Skeletal muscle satellite cell (primary cell): ENCODE measurements around the gene KCTD8. TPM values are rescaled to one million over a fixed set of nuclear protein-coding genes. Genes with fewer than 3 reads are reported as not detected.

Experiments used
- H3K27me3 ChIP-seq: 2 replicates; pipeline ENCODE4 v1.7.0; 2013; ENCODE audit warnings: low read length; ENCODE audit not compliant: control insufficient read depth, insufficient read depth
- H3K36me3 ChIP-seq: 2 replicates; pipeline ENCODE4 v1.7.0; 2013; ENCODE audit warnings: mild to moderate bottlenecking, control low read depth, low read length; ENCODE audit not compliant: insufficient read depth
- H3K4me1 ChIP-seq: 2 replicates; pipeline ENCODE4 v1.7.0; 2013; ENCODE audit warnings: low read length; ENCODE audit not compliant: control insufficient read depth, insufficient read depth
- H3K4me2 ChIP-seq: 2 replicates; pipeline ENCODE4 v1.7.0; 2013; ENCODE audit warnings: mild to moderate bottlenecking, low read length
- H3K4me3 ChIP-seq: 2 replicates; pipeline ENCODE4 v1.7.0; 2013; ENCODE audit warnings: low read length
- H3K9ac ChIP-seq: 2 replicates; pipeline ENCODE4 v1.7.0; 2013; ENCODE audit warnings: mild to moderate bottlenecking, low read depth, low read length, moderate library complexity
- H3K9me3 ChIP-seq: replicated peaks from 2 replicates; pipeline ENCODE4 v1.7.0; 2013; ENCODE audit warnings: mild to moderate bottlenecking, control low read depth, low read length
- total RNA-seq: library from RNA; depleted of rRNA; stranded (reverse); fragments of >200 nt; gene quantifications from 2 replicates; pipeline ENCODE4 v1.2.3, GENCODE V29; 2012; rRNA removed

KCTD8 gene
- total RNA-seq: 0.25 and 0.44 TPM in 2 replicates

DNA sequence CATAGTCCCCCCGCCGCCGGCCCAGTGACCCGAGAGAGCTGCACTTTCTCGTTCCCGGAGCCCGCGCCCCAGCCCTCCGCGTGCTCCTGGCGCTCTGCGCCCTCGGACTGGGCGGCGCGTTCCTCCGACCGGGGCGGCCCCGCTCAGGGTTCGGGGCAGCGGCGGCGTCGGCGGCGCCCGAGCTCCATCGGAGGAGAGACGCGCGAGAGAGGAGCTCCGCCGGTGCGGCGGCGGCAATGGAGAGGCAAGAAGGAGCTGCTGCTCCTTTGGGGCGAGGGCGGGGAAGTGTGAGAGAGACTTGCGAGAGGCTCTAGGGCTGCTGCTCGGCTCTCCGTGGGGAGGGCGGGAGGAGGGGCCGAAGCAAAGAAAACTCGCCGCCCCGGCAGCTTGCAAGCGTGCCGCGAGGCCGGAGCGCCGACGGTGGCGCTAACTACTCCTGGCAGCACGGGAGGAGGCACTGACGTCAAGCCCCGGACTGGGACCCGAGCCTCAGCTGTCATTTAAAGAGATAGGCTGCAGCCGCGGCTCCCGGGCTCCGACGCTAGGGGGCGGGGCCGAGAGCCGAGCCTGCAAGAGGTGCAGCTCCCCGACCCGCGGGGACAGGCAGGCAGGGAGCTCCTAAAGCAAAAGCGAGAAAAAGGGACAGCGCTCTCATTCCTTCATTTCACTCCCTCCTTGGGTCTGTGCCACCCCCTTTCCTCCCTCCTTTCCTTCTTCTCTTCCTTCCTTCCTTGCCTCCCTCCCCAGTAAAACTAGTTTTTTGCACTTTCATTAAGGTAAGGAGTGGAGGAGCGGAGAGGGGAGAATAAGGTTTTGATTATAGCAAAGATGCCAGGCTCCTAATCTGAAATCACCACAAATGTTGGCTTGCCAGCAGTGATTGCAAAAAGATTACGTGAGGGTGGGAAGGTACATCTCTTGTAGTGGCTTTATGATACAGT, at the start of gene KCTD8:
Gene KCTD8, minus strand, starts transcription at position 289 of the 941 bp plus-strand sequence.
- Histone ChIP-seq H3K9me3 (no peaks in the 10 kb centered on the region), H3K4me3 (peak within 1 kb of the TSS; percentile 78), H3K36me3 (no peaks in the 10 kb centered on the region), H3K9ac (peak within 1 kb of the TSS; percentile 74), H3K4me2 (peak within 1 kb of the TSS; percentile 98), H3K4me1 (peaks cover 3% of the 10 kb centered on the region), H3K27me3 (peaks cover 28% of the 10 kb centered on the region)

DNA sequence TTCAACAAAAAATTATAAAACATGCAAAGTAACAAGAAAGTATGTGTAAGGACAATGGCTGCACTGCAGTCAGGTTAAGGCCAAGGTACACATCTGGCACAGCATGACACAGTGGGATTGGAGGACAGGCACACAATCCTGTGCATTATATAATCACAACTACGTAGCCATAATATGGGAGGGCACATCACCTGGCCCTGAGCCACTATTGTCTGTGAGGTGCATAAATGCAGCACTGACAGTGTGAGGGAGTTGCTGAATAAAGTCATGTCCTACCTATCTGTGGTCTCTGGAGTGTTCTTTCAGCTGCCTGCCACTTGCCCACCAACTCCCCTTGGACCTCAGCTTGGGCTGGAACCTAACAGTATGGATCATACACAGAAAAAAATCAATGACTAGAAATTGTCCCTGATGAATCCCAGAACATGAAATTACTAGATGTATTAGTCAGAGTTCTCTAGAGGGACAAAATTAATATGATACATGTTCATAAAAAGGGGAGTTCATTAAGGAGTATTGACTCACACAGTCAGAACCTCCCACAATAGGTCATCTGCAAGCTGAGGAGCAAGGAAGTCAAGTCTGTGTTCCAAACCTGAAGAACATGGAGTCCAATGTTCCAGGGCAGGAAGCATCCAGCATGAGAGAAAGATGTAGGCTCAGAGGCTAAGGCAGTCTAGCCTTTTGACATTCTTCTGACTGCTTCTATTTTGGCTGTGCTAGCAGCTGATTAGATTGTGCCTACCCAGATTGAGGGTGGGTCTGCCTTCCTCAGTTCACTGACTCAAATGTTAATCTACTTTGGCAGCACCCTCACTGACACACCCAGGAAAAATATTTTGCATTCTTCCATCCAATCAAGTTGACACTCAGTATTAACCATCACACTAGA, 46.4 kb upstream of the KCTD8 start:
- no peaks in the 10 kb centered on the region for H3K9me3 ChIP-seq
- no peaks in the 10 kb centered on the region for H3K4me1 ChIP-seq
- no peak overlapping the region for H3K4me2 ChIP-seq
- no peaks in the 10 kb centered on the region for H3K27me3 ChIP-seq
- no peaks in the 10 kb centered on the region for H3K36me3 ChIP-seq
- no peak overlapping the region for H3K9ac ChIP-seq
- H3K4me3 ChIP-seq: no peak overlapping the region

DNA sequence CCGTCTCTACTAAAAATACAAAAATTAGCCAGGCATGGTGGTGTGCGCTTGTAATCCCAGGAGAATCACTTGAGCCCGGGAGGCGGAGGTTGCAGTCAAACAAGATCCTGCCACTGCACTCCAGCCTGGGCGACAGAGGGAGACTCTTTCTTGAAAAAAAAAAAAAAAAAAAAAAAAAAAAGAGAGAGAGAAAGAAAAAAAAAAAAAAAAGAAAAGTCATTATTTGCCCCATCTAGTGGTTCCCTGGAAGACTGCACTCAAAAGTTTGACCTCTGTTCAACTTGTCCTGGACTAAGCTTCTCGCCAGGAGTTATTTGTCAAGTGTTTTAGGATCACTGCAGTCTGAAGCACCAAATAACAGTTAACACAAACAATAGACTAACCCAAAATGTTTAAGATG, 45.3 kb upstream of the KCTD8 start:
- H3K4me2 ChIP-seq: no peak overlapping the region
- no peaks in the 10 kb centered on the region for H3K4me1 ChIP-seq
- H3K4me3 ChIP-seq: no peak overlapping the region
- H3K27me3 ChIP-seq: no peaks in the 10 kb centered on the region
- H3K9me3 ChIP-seq: no peaks in the 10 kb centered on the region
- H3K36me3 ChIP-seq: no peaks in the 10 kb centered on the region
- H3K9ac ChIP-seq: no peak overlapping the region

DNA sequence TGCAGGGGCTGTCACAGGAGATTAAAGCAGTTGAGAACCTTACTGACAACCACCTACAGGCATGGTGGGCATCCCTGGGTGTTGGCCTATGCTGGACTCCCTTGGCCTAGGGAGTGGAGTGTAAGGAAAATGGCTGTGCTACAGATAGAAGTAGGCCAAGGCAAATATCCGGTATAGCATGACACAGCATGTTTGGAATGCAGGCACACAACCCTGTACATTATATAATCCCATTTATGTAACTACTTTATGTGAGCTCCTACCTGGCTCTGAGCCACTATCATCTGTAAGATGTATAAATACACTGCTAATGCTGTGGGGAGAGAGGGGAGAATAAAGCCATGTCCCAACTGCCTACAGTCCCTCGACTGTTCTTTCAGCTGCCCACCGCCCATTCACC, 38.7 kb upstream of the KCTD8 start:
- H3K27me3 ChIP-seq: no peaks in the 10 kb centered on the region
- H3K4me3 ChIP-seq: no peak overlapping the region
- H3K4me2 ChIP-seq: no peak overlapping the region
- H3K9me3 ChIP-seq: no peaks in the 10 kb centered on the region
- no peaks in the 10 kb centered on the region for H3K4me1 ChIP-seq
- H3K36me3 ChIP-seq: no peaks in the 10 kb centered on the region
- no peak overlapping the region for H3K9ac ChIP-seq

DNA sequence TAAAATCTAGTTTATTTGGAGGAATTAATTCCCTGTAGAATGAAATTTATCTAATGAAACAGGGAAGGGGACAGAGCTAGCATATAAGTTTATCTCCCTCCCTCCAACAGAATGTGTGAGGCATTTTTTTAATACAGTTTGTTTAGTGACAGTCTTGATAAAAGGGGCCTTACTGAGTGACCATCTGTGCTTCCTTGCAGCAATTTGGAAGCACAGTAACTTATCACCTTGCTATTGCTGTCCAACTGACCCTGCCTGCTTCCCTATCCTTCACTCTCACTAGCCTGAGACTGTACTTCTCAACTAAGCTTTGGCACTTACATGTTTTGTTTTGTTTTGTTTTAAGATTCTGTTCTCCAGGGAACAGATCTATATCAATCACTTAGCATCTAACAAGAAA, 31.1 kb upstream of the KCTD8 start:
- H3K36me3 ChIP-seq: no peaks in the 10 kb centered on the region
- no peak overlapping the region for H3K4me3 ChIP-seq
- no peaks in the 10 kb centered on the region for H3K9me3 ChIP-seq
- no peaks in the 10 kb centered on the region for H3K27me3 ChIP-seq
- H3K4me2 ChIP-seq: no peak overlapping the region
- no peak overlapping the region for H3K9ac ChIP-seq
- no peaks in the 10 kb centered on the region for H3K4me1 ChIP-seq

DNA sequence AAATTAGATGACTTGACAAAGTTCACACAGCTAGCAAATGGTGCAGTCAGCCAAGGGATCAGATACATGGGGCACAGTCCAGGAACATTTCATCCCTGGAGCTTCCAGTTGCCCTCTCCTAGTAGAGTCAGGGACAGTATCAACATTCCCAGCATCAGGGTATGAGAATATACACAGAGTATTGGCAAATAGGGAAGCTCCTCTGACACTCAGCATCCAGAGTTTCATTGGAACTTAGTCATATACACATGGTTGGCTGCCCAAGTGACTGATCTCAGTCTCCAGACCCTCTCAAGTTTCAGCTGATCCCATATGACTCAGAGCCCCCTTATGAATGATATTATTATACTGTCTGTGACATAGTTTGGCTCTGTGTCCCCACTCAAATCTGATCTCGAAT, 13.7 kb upstream of the KCTD8 start:
- no peaks in the 10 kb centered on the region for H3K9me3 ChIP-seq
- H3K36me3 ChIP-seq: no peaks in the 10 kb centered on the region

DNA sequence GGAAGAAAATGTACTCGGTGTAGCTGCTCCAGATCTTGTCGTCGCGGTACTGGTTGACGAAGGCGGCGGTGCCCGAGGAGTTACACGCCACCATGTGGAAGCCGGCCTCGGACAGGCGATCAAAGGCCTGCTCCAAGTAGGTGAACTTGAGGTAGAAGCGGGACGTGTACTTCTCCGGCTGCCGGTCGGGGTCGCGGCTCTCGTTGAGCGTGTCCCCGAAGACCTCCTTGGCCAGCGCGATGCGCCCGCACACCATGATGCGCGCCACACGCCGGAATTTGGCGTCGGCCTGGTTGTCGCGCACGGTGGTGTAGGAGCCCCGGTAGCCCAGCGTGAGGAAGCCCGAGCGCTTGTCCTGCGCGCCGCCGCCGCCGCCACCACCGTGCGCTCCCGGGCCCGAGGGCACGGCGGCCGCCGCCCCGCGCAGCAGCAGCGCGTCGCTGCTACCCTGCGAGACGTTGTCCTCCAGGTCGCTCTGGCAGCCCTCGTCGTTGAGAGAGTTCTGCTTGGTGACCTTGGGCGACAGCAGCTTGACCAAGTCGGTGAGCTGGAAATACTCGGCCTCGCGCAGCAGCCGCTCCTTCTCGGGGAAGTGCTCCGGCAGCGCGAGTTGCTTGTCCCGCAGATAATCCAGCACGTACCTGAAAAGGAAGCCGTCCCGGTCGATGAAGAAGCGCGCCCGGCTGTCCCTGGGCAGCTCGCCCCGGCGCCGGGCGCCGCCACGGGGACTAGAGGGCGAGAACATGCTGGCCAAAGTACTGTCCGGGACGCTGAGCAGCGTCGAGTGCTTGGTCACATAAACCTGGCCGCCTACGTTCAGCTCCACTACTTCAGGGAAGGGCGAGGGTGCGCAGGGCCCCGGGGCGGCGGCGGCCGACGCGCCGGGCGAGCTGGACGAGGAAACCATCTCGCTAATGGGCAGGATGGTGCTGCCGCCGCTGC, 775 bp downstream of the KCTD8 start:
- H3K4me2 ChIP-seq: peak overlapping the region; percentile 98
- peak overlapping the region; percentile 78 for H3K4me3 ChIP-seq
- no peaks in the 10 kb centered on the region for H3K9me3 ChIP-seq
- peaks cover 28% of the 10 kb centered on the region for H3K27me3 ChIP-seq
- peak overlapping the region; percentile 74 for H3K9ac ChIP-seq
- peaks cover 3% of the 10 kb centered on the region for H3K4me1 ChIP-seq
- no peaks in the 10 kb centered on the region for H3K36me3 ChIP-seq

More for the DNA sequence above, 13.7 kb upstream of the KCTD8 start:
- no peaks in the 10 kb centered on the region for H3K4me1 ChIP-seq
- no peak overlapping the region for H3K4me2 ChIP-seq
- H3K27me3 ChIP-seq: no peaks in the 10 kb centered on the region
- H3K9ac ChIP-seq: no peak overlapping the region
- no peak overlapping the region for H3K4me3 ChIP-seq

DNA sequence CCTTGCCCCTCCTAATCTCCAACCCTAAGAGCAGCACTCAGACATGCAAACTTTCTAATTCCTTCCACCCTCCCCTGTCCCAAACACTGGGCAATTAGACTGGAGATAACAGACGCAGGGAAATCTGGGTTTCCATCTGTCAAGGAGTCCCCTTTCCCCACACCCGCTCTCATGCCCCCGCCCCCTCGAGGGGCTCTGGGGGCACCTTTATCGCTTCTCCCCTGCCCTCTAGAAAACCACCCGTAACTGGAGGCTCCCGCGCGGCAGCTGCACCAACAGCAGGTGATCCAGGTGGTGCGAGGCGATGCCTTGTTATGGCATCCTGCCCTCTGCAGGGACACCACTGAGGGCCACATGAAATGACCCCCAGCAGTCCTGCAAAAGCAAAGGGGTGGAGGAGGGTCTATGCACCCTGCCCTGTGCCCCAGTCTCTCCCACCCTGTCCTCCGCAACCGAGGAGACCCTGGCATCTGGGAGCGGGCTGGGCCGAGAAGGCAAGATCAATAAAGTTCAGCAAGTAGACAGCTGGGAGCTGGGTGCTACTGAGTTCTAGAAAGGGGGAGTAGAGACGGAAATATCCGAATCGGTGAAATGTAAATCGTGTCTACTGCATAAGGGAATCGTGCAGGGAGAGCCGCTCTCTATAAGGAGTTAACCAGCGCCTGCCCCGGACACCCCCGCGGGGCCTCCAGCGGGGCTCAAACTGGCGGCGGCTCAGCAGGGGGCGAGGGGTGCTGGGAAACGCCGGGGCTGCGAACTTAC, 1.6 kb downstream of the KCTD8 start:
- Histone ChIP-seq H3K4me3 (peak overlapping the region; percentile 78), H3K4me2 (peak overlapping the region; percentile 98), H3K36me3 (no peaks in the 10 kb centered on the region), H3K9ac (peak overlapping the region; percentile 74), H3K9me3 (no peaks in the 10 kb centered on the region), H3K27me3 (peaks cover 28% of the 10 kb centered on the region), H3K4me1 (peaks cover 3% of the 10 kb centered on the region)

DNA sequence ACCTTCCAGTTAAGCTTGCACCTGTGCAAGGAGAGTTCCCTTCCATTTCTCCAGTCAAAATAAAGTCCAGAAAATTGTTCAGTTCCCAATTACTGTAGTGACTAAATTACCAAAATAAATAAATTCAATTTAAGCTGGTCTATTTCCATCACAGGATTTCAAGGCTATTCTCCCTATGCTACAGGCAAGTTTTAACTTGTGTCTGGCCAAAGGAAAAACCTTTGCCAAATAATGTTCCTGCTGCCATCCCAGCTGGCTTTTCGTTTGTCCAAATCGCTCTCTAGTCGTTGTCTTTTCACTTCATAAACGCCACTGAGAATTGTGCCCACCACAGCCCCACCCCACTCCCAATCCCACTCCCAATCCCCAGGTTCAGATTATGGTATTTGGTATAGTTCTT, 2.4 kb downstream of the KCTD8 start:
- Histone ChIP-seq H3K27me3 (peaks cover 28% of the 10 kb centered on the region), H3K4me1 (peaks cover 3% of the 10 kb centered on the region), H3K4me2 (peak overlapping the region; percentile 98), H3K4me3 (peak overlapping the region; percentile 78), H3K36me3 (no peaks in the 10 kb centered on the region), H3K9ac (peak overlapping the region; percentile 74), H3K9me3 (no peaks in the 10 kb centered on the region)

DNA sequence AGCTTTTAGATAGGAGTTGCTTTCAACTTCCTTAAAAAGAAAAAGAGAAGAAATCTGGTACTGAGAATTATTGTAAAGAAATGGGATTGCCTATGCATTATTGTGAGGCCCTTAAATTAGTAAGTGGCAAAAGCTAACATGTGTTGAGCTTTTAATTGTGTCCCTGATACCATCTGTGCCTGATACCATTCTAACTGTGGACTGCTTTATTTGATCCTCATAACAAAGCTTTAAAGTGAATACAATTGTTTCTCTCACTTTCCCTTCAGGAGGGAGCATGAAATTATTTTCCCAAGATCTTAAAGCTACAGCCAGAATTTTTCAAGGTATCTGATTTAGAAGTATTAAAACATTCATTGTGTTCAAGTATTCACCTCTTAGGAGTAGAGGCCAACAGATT, 9.9 kb downstream of the KCTD8 start:
- no peaks in the 10 kb centered on the region for H3K27me3 ChIP-seq
- no peak overlapping the region for H3K9ac ChIP-seq
- H3K4me2 ChIP-seq: no peak overlapping the region
- H3K4me3 ChIP-seq: no peak overlapping the region
- H3K4me1 ChIP-seq: peaks cover 2% of the 10 kb centered on the region
- H3K9me3 ChIP-seq: no peaks in the 10 kb centered on the region
- no peaks in the 10 kb centered on the region for H3K36me3 ChIP-seq
